Keratinocyte (primary cell): ENCODE results near the gene SDHAF2.
"Not testable (repeated sequence)": the region's sequence is repeated elsewhere in the genome, so short reads cannot be mapped to it uniquely, and the experiment has no call there.

Source experiments
- CTCF ChIP-seq, 3 experiments: IDR thresholded peaks in 1 of 3; conservative IDR thresholded peaks in 1 of 3; optimal IDR thresholded peaks in 1 of 3; 2 replicates in 2 of 3; 3 replicates in 1 of 3; pipeline versions ENCODE3 to v1.5.1; 2011; ENCODE audit warnings: low read length in 3 of 3, mild to moderate bottlenecking in 3 of 3, moderate library complexity in 2 of 3, control low read depth in 1 of 3, inconsistent platforms in 1 of 3; ENCODE audit not compliant: insufficient read depth in 2 of 3; ENCODE audit errors: extremely low read depth in 1 of 3
- EZH2 ChIP-seq: IDR thresholded peaks from one replicate; pipeline ENCODE4 v1.6.1; 2012; ENCODE audit warnings: inconsistent platforms, mild to moderate bottlenecking, low read length, moderate library complexity

- TF ChIP-seq CTCF (optimal IDR thresholded peaks at IDR 0.05 in 1 of 3, IDR thresholded peaks at IDR 0.05 in 1 of 3, conservative IDR thresholded peaks at IDR 0.05 in 1 of 3; ENCODE audit: extremely low read depth in 1 of 3, insufficient read depth in 2 of 3, low read length in 3 of 3); EZH2: not testable (repeated sequence)
Observed at GRCh38 chr11:61467602-61468001, 37.7 kb downstream of the SDHAF2 start.
